Measurements from ENCODE around the gene KCTD7.
"Not testable (repeated sequence)": the region's sequence is repeated elsewhere in the genome, so short reads cannot be mapped to it uniquely, and the experiment has no call there.

KCTD7 gene

GRCh38 chr7:66617295-66617694 lies 11.4 kb upstream of the KCTD7 start:
- no peak for DNase-seq (ENCODE audit: low read depth)

- not testable (repeated sequence) for DNase-seq (ENCODE audit: low read depth)
These were observed 9.2 kb upstream of the KCTD7 start for GRCh38 chr7:66619341-66619948.

- no peak for DNase-seq (ENCODE audit: low read depth)
These were observed 2.2 kb upstream of the KCTD7 start for GRCh38 chr7:66626331-66626934.

GRCh38 chr7:66627151-66627681 lies 1.5 kb upstream of the KCTD7 start:
- DNase-seq (ENCODE audit: low read depth) = no peak

GRCh38 chr7:66627881-66628360 lies 760 bp upstream of the KCTD7 start:
- no peak for DNase-seq (ENCODE audit: low read depth)

- no peak for DNase-seq (ENCODE audit: low read depth)
These were observed 761 bp downstream of the KCTD7 start for GRCh38 chr7:66629222-66630062.

GRCh38 chr7:66630531-66630930 lies 1.9 kb downstream of the KCTD7 start:
- DNase-seq (ENCODE audit: low read depth) = no peak

GRCh38 chr7:66631471-66631870 lies 2.8 kb downstream of the KCTD7 start:
- DNase-seq (ENCODE audit: low read depth) = no peak

- no peak for DNase-seq (ENCODE audit: low read depth)
These were observed 6.1 kb downstream of the KCTD7 start for GRCh38 chr7:66634816-66635215.

- not testable (repeated sequence) for DNase-seq (ENCODE audit: low read depth)
These were observed 6.8 kb downstream of the KCTD7 start for GRCh38 chr7:66635322-66635981.

- DNase-seq (ENCODE audit: low read depth) = not testable (repeated sequence)
These were observed 7.4 kb downstream of the KCTD7 start for GRCh38 chr7:66635982-66636546.

- DNase-seq (ENCODE audit: low read depth) = no peak
These were observed 9.8 kb downstream of the KCTD7 start for GRCh38 chr7:66638309-66639099.

- no peak for DNase-seq (ENCODE audit: low read depth)
These were observed 11.1 kb downstream of the KCTD7 start for GRCh38 chr7:66639773-66640172.

- no peak for DNase-seq (ENCODE audit: low read depth)
These were observed 12.3 kb downstream of the KCTD7 start for GRCh38 chr7:66640802-66641525.

GRCh38 chr7:66641526-66641871 lies 12.8 kb downstream of the KCTD7 start:
- DNase-seq (ENCODE audit: low read depth) = no peak

GRCh38 chr7:66642186-66642585 lies 13.5 kb downstream of the KCTD7 start:
- DNase-seq (ENCODE audit: low read depth) = no peak

- DNase-seq (ENCODE audit: low read depth) = no peak
These were observed 14.3 kb downstream of the KCTD7 start for GRCh38 chr7:66642932-66643331.

- DNase-seq (ENCODE audit: low read depth) = no peak
These were observed 14.7 kb downstream of the KCTD7 start for GRCh38 chr7:66643395-66643794.

- DNase-seq (ENCODE audit: low read depth) = not testable (repeated sequence)
These were observed 22.3 kb downstream of the KCTD7 start for GRCh38 chr7:66651026-66651425.

- not testable (repeated sequence) for DNase-seq (ENCODE audit: low read depth)
These were observed 25.1 kb downstream of the KCTD7 start for GRCh38 chr7:66653719-66654274.
